ENCODE measurements around the gene MTO1.
"Not testable (repeated sequence)": the region's sequence is repeated elsewhere in the genome, so short reads cannot be mapped to it uniquely, and the experiment has no call there.

The MTO1 gene, protein sequence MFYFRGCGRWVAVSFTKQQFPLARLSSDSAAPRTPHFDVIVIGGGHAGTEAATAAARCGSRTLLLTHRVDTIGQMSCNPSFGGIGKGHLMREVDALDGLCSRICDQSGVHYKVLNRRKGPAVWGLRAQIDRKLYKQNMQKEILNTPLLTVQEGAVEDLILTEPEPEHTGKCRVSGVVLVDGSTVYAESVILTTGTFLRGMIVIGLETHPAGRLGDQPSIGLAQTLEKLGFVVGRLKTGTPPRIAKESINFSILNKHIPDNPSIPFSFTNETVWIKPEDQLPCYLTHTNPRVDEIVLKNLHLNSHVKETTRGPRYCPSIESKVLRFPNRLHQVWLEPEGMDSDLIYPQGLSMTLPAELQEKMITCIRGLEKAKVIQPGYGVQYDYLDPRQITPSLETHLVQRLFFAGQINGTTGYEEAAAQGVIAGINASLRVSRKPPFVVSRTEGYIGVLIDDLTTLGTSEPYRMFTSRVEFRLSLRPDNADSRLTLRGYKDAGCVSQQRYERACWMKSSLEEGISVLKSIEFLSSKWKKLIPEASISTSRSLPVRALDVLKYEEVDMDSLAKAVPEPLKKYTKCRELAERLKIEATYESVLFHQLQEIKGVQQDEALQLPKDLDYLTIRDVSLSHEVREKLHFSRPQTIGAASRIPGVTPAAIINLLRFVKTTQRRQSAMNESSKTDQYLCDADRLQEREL

DNA sequence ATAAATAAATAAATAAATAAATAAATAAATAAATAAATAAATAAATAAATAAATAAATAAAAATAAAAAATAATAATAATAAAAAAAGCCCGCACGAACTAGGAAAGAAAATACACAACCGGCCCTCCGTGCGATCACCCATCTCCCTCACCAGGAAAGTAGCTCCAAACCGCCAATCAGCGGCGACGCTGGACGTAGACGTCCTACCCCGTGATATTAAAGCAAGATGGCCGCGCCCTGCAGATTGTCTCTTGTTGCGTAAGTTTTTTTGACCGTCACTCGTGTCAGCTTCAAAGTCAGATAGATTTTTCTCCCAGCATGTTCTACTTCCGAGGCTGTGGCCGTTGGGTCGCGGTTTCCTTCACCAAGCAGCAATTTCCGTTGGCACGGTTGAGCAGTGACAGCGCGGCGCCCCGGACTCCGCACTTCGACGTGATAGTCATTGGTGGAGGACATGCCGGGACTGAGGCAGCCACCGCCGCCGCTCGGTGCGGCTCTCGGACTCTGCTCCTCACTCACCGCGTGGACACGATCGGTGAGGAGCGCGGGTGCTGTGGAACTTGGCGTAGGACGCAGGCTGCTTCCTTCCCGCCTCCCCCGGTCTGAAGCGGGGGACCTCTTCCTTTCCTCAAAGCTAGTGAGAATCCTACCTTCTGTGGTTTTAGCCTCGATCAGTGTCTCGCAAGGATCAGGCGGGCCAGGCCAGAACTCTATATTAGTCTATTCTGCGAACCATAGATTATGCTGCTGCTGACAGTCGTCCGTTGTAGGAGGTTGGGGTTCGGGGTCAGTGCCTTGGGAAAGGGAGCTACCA, at the start of gene MTO1:
Gene MTO1 (plus strand): TSS at position 201 of the 814 bp plus-strand sequence. CDS start 118 bp downstream, at position 319.
- DNase-seq = peak; percentile 87

DNA sequence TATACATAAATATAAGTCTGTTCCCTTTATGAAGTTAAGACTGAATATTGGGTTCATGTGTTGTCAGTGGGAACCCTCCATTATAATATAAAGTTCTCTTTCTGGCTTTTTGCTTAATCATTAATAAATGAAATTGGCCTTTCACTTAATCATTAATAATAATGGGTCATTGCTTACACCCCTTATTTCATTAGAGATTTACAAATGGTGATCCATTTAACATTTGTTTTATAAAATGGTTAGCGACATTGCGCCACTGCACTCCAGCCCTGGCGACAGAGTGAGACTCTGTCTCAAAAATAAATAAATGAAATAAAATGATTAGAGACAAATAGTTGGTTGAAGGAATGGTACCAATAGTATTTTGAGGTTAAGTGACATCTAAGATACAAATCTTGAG, 48.4 kb upstream of the MTO1 start:
- no peak for DNase-seq

DNA sequence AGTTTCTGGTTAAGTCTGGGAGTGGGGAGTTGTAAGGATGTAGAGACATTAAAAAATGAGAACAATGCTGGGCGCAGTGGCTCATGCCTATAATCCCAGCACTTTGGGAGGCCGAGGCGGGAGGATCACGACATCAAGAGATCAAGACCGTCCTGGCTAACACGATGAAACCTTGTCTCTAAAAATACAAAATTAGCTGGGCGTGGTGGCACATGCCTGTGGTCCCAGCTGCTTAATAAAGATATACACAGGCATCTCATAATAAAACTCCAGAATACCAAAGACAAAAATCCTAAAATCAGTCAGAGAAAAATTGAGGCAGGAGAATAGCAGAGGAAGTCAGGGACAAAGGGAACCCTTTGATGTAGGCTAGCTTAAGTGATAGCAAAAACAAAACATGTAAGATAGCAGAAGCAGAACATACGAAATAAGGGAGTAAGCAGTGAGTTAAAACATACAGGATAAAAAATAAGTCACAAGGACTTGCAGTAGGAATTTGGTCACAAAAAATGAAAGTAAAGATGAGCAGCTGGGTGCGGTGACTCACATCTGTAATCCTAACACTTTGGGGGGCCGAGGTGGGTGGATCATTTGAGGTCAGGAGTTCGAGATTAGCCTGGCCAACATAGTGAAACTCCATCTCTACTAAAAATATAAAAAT, 43.3 kb upstream of the MTO1 start:
- no peak for DNase-seq

DNA sequence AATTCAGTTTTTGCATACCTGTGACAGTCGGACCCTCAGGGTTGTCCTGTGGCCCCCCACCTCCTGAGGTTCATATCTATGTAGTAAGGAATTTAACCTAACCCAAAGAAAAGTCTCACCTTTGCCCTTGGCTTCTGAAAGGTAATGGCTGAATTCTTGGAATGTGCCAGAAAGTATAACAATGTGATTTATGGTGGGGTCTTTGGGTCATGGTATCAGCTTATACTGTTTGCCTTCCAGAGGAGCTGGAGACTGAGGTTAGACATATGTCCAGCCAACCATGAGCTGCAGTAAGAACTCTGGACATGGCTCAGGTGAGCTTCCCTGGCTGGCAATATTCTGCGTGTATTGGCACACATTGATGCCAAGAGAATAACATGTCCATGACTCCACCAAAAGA, 40.0 kb upstream of the MTO1 start:
- no peak for DNase-seq

DNA sequence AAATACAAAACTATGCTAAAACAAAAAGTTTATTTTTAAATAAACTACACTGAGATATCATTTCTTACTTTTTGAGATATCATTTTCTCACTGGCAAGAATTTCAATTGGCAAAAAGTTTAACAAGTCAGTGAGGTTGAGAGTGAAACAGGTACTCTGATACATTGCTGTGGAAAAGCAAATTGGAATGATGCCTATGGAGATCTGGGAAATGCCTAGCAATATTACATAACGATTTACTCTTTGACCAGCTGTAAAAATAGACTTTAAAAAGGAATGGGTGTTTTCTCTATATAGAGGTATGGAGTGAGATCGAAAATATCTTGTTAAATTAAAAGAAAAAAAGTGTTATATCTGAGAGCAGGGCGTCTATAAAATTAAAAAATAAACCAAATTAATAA, 26.3 kb upstream of the MTO1 start:
- no peak for DNase-seq

DNA sequence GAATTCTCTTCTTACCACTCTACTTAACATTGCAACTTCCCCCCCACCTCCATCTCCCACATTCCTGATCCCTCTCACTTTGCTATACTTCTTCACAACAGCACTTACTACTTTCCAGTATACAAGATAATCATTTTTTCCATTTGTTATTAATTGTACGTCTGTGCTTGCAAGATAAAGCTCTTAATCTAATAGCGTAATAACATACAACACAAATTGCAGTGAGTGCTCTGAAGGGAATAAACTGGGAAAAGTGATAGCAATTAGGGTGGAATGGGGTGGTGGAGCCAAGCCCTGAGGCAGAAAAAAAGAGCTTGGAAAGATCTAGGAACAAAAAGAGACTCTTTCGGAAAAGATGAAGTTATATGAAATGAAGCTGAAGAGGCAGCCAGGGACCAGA, 18.0 kb upstream of the MTO1 start:
- no peak for DNase-seq

DNA sequence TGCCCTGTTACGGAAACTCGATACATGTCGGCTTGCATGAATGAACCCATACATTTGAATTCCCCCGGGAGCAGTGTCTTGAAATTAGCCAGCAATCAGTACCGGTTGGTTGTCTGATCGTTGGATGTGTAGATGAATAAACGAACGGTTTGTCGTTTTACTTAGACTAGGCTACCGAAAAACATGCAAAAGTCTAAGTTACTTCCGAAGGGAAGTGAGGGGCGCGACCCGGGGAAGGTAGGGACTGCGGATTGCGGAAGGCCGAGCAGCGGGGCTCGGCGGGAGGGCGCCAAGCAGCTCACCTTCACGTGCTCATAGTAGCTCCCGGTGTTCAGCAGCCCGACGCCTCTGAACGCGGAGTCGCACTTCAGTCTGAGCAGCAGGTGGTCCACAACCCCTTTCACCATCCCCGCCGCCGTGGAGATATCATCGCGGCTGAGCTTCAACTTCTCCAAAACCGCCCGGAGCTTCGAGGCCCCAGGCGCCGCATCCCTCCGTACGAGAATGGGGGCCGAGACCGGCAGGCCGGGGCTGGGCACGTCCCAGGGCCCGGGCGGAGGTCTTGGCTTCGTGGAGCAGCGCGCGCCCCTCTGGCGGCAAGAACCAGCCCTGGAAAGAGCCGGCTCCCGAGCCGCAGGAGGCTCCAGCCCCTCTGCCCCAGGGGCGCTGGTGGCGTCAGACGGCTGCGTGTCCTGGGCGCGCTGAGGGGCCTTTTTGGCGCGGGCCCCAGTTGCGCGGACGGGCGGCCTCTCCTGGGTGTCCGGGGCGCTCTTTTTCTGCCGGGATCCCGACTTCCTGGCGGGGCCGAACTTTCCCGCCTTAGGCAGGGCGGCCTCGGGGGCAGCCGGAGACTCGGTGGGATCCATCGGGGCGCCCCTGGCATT, 10.1 kb upstream of the MTO1 start:
- no peak for DNase-seq

DNA sequence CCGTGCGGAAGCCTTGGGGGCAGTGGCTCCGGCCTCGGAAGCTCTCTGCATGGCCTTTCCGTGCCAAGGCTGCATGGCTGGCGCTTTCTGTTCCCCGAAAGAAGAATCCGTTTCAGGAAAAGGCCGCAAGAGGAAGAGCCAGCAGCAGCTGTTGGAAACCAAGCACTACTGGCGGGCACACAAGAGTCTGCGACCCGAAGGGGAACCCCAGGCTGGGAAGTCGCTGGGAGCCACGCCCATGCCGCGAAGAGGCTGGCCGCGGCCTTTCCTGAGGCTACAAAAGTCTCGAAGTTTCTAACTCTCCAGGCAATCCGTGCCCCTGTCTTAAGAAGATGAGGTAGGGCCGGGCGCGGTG, 9.5 kb upstream of the MTO1 start, which contains the start of gene CGAS:
Gene CGAS (minus strand): TSS at position 191 of the 355 bp plus-strand sequence. CDS start 116 bp downstream, at position 75.
- DNase-seq = no peak

DNA sequence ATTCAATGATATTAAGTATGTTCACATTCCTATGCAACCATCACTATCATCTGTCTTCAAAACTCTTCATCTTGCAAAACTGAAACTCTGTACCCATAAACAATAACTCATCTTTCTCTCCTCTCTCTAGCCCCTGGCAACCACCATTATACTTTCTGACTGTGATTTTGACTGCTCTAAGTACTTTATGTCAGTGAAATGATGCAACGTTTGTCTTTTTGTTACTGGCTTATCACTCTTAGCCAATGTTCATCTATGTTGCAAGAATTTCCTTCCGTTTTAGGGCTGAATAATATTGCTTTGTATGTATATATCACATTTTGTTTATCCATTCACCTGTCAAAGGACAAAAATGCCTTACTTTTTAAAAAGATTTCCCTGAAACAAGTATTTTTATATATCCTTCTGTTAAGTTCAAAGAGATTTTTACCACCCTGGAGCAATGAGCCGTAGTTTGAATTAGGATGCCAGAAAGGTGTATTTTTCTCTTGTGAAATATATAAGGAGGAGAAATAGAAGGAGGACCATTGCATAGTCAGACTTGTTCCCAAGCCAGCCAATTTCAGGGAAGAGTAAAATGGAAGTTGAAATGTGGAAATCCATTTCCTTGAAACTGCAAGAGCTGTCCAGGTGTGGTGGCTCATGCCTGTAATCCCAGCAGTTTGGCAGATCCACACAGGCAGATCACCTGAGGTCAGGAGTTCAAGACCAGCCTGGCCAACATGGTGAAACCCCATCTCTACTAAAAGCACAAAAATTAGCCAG, 5.5 kb upstream of the MTO1 start:
- DNase-seq = no peak

DNA sequence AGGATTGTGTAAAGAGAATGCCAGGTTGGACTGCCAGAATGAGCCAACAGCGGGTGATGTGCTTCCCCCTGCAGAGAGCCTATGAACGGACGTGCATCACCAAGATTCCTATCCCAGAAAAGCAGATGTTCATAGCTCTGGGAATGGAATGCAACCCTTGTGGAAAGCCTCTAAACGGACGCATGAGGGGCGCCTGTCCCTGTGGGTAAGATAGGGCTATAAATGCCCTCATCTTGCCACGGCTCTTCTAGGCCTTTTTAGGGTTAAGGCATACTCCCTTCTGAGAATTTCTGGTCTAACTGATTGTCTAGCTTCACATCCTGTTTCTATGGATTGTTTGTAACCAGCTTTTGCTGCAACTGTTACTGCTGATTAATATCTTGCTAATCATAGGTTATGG, 2.1 kb upstream of the MTO1 start:
- not testable (repeated sequence) for DNase-seq

DNA sequence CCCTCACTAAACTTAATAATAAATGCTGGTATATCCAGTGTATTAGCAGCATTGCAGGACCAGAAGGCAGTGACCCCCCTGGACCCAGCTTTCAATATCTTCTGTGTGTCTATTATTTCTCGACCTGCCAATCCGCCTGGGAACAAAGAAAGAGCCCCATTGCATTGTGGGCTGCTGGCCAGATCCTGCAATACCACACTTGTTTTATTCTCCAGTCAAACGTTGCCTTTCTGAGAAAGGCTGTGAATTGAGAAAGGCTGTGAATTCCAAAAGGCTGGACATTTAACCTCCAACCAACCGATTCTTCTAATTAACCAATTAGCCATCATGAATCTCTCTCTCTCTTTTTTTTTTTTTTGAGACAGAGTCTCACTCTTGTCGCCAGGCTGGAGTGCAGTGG, 1.5 kb upstream of the MTO1 start:
- no peak for DNase-seq

DNA sequence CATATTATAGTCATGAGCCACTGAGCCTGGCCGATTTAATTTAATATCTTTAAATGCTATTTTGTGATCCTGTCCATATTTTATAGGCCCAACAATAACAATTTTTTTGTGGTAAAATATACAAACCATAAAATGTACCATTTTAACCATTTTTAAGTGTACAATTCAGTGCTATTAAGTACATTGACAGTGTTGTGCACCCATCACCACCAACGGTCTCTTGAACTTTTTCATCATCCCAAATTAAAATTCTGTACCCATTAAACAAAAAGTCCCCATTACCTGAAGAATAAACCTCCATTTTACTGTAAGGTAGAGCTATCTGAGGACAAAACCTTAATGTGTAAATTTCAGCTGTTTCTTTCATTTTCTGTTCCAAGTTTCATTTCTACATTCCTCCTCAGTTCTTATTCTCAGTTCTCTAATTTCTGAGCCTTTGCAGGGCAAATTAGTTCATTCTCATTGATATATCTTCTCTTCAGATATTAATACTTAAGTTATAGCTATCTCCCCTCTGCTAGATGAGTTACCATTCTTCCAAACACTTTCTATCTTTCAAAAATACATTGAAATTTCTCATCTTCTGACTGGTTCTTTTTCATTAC, 10.3 kb downstream of the MTO1 start:
- no peak for DNase-seq

DNA sequence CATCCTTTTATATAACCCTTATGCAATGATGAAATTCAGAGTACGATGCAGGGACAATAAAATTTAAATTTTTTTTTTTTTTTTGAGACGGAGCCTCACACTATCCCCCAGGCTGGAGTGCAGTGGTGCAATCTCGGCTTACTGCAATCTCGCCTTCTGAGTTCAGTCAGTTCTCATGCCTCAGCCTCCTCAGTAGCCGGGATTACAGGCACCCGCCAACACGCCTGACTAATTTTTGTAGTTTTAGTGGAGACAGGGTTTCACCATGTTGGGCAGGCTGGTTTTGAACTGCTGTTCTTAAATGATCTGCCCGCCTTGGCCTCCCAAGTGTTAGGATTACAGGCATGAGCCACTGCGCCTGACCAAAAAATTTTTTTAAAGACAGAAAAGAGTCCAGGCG, 15.2 kb downstream of the MTO1 start:
- no peak for DNase-seq

DNA sequence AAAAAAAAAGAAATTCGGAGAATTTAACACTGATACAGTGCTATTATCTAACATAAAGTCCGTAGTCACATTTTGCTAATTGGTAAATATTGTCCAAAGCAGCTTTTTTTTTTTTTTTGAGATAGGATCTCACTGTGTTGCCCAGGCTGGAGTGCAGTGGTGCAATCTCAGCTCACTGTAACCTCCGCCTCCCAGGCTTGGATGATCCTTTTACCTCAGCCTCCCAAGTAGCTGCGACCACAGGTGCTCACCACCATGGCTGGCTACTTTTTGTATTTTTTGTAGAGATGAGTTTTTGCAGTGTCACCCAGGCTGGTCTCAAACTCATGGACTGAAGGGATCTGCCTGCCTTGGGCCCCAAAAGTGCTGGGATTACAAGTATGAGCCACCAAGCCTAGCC, 15.9 kb downstream of the MTO1 start:
- DNase-seq = no peak

DNA sequence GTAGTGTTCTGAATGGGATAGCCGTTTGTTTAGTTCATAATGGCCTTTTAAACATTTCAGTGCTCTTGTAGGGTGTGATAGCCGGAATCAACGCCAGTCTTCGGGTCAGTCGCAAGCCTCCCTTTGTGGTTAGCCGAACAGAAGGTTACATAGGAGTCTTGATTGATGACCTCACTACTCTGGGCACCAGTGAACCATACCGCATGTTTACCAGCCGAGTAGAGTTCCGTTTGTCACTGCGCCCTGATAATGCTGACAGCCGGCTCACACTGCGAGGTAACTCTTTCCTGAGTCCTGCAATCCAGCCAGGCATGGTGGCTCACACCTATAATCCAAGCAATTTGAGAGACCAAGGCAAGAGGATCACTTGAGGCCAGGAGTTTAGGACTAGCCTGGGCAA, 20.4 kb downstream of the MTO1 start:
- DNase-seq = no peak

DNA sequence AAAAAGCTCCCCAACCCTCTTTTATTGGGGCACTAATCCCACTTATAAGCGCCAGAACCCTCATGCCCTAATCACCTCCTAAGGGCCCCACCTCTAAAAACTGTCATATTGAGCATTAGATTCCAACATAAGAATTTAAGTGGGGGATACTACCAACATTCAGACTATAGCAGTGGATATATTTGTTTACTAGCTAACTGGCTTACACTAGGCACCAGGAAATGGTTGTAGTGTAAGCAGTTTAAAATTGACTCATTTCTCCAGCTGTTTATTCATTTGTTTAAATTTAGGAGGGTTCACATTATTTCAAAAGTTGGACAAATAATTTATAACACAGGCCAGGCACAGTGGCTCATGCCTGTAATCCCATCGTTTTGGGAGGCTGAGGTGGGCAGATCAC, 22.9 kb downstream of the MTO1 start:
- DNase-seq = no peak

DNA sequence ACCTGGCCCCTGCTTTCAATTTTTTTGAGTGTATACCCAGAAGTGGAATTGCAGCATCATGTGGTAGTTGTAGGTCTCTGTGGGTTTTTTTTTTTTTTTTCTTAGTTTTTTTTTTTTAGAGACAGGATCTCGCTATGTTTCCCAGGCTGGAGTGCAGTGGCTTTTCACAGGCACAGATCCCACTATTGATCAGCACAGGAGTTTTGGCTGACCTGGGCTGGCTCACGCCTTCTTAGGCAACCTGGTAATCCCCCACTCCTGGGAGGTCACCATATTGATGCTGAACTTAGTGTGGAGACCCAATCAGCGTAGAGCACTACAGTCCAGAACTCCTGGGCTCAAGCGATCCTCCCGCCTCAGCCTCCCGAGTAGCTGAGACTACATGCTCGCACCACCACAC, 25.9 kb downstream of the MTO1 start:
- no peak for DNase-seq

DNA sequence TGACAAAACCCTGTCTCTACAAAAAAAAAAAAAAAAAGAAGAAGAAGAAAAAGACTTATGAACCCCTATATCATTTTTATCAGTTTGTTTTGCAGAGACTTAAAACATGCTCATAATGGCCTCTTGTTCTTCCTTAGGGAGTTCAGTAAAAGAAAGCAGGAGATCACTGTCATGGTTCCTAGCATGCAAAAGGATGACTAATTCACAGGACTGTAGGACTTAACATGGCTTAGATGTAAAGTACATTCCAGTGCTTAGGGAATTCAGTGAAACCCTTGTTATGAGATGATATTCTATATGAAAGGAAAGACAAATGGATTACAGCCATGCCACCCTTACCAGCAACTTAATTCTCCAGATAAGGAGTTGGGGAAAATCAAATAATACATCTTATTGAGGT, 29.8 kb downstream of the MTO1 start:
- no peak for DNase-seq

DNA sequence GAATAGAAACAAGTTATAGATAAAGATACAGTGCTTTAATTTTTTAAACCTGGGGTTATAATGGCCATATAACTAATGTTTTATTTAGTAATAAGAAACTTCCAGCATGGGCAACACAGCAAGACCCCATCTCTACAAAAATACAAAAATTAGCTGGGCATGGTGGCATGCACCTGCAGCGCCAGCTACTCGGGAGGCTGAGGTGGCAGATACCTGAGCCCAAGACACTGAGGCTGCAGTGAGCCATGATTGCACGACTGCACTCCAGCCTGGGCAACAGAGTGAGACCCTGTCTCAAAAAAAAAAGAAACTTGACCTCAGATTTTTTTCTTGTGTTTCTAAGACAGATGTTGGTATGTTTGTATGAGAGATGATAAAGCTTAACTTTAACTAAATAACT, 36.4 kb downstream of the MTO1 start:
- DNase-seq = no peak

DNA sequence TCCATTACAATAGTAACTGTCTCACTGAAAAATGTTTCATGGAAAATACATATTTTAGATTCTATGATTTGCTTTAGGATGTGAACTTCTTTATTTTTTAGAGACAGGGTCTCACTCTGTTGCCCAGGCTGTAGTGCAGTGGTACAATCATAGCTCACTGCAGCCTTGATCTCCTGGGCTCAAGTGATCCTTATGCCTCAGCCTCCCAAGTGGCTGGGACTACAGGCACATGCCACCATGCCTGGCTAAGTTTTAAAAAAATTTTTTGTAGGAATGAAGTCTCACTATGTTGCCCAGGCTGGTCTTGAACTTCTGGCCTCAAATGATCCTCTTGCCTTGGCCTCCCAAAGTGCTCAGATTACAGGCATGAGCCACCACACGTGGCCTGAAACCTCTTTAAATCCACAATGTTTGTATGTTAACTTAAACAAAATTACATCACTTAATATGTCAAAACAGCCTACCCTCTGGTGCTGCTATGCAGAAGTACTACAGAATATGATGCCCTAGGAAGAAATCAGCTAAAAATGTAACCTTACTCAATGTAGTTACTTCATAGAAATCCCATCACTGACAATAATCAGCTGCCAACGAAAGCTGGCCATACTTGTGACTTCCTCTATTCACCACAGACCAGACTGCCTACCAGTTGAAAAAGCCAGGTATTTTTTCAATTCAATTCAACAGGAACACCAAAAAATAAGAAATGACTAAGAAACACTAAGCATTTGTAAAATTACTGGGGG, 41.7 kb downstream of the MTO1 start:
- no peak for DNase-seq

Data from NCI-H1105 treated with DMSO at 0.1 percent for 48 hours (cell line).